ENCODE results near the gene RNF181.

DNA sequence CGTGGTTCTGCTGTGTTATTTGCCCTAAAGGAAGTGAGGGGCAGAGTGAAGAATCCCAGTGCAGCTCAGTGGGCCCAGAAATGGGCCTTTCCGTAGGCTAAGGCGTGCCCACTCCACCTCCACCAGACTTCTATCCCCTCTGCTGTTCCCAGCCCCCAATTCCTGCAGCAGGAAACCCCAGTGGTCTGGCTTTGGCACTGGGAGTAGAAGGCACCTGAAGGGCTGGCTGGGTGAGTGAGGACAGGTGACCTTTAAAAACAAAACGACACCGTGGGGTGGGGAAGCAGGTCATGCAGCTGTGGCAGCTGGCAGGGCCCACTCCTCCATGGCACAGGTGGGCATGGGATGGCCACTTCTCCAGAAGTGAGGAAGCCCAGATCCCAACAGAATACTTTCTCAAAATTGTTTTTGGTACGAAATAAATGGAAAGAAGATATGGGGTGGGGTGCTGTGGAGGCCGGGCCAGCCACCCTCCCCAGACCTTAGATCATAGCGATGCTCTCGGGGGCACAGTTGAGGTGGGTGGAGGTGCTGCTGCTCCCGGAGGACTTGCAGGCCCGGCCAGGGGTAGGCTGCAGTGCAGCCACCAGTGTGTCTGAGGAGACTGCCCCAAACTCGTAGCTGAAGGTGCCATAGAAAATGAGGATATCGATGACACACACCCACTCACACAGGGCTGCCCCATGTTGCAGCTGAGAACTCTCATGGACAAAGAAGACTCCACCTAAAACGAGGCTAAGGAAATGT is 3.2 kb downstream of the RNF181 start:
- TF ChIP-seq, protein P1, sequence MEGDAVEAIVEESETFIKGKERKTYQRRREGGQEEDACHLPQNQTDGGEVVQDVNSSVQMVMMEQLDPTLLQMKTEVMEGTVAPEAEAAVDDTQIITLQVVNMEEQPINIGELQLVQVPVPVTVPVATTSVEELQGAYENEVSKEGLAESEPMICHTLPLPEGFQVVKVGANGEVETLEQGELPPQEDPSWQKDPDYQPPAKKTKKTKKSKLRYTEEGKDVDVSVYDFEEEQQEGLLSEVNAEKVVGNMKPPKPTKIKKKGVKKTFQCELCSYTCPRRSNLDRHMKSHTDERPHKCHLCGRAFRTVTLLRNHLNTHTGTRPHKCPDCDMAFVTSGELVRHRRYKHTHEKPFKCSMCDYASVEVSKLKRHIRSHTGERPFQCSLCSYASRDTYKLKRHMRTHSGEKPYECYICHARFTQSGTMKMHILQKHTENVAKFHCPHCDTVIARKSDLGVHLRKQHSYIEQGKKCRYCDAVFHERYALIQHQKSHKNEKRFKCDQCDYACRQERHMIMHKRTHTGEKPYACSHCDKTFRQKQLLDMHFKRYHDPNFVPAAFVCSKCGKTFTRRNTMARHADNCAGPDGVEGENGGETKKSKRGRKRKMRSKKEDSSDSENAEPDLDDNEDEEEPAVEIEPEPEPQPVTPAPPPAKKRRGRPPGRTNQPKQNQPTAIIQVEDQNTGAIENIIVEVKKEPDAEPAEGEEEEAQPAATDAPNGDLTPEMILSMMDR (IDR thresholded peaks at IDR 0.05; ENCODE audit: low read length) = no peak
- TF ChIP-seq EZH2phosphoT487 (IDR thresholded peaks at IDR 0.05; ENCODE audit: low read length) = no peak
- no peak for TF ChIP-seq EZH2 (optimal IDR thresholded peaks at IDR 0.05; ENCODE audit: low read depth, low read length)

Data from MM.1S (cell line).